Activated CD8-positive, alpha-beta memory T cell treated with anti-CD3 and anti-CD28 coated beads, Interleukin-2, amount 50 U/mL, for 48 hours (primary cell): ENCODE measurements around the gene CALML5.

Experiments
- DNase-seq: peaks from one replicate; pipeline ENCODE4 v3.0.0-alpha.2; 2020

CALML5 gene

GRCh38 chr10:5500162-5500670 lies 846 bp upstream of the CALML5 start:
- DNase-seq: no peak

- no peak for DNase-seq
Observed at GRCh38 chr10:5498791-5499492, 428 bp downstream of the CALML5 start.

GRCh38 chr10:5497948-5498730 lies 1.2 kb downstream of the CALML5 start:
- peak; percentile 32 for DNase-seq

GRCh38 chr10:5497289-5497688 lies 2.1 kb downstream of the CALML5 start:
- no peak for DNase-seq

GRCh38 chr10:5496261-5497250 lies 2.8 kb downstream of the CALML5 start:
- no peak for DNase-seq

GRCh38 chr10:5494611-5495010 lies 4.8 kb downstream of the CALML5 start:
- DNase-seq: no peak

GRCh38 chr10:5493691-5494090 lies 5.7 kb downstream of the CALML5 start:
- no peak for DNase-seq

GRCh38 chr10:5492929-5493576 lies 6.3 kb downstream of the CALML5 start:
- DNase-seq: no peak

GRCh38 chr10:5492322-5492855 lies 7.0 kb downstream of the CALML5 start:
- no peak for DNase-seq

- no peak for DNase-seq
Observed at GRCh38 chr10:5491477-5491876, 7.9 kb downstream of the CALML5 start.

- no peak for DNase-seq
Observed at GRCh38 chr10:5490698-5491464, 8.5 kb downstream of the CALML5 start.

GRCh38 chr10:5490032-5490431 lies 9.3 kb downstream of the CALML5 start:
- DNase-seq: no peak

- DNase-seq: no peak
Observed at GRCh38 chr10:5488272-5489161, 10.9 kb downstream of the CALML5 start.

- no peak for DNase-seq
Observed at GRCh38 chr10:5486853-5487235, 12.5 kb downstream of the CALML5 start.

GRCh38 chr10:5485948-5486852 lies 13.2 kb downstream of the CALML5 start:
- DNase-seq: no peak

GRCh38 chr10:5485290-5485689 lies 14.1 kb downstream of the CALML5 start:
- DNase-seq: no peak

- no peak for DNase-seq
Observed at GRCh38 chr10:5484205-5484604, 15.2 kb downstream of the CALML5 start.

GRCh38 chr10:5482016-5482415 lies 17.4 kb downstream of the CALML5 start:
- peak; percentile 39 for DNase-seq

- DNase-seq: peak; percentile 40
Observed at GRCh38 chr10:5481121-5481520, 18.2 kb downstream of the CALML5 start.
